Heart left ventricle (tissue), 16 donors: ENCODE measurements around the gene EML1. TPM values are rescaled to one million over a fixed set of nuclear protein-coding genes. Genes with fewer than 3 reads are reported as not detected.

ENCODE experiments used
- ATAC-seq, 4 donors: fragments of 200-7000 bp; cut with Tn5 transposase; one replicate each; pipeline ENCODE4 v1.9.1; 2020 to 2022; ENCODE audit warnings: moderate library complexity in 4 of 4, mild to moderate bottlenecking in 3 of 4, moderate number of reproducible peaks in 1 of 4
- DNase-seq, 5 donors: peaks; one replicate each; pipeline ENCODE4 v3.0.0-alpha.2; 2020
- H3K27ac ChIP-seq, 12 donors: fragments of 200-600 bp; sonication (generic) in 4 of 12; one replicate each; pipeline versions ENCODE4 v1.5.0 to v1.8.0; 2016 to 2022; ENCODE audit warnings: mild to moderate bottlenecking in 2 of 12
- H3K27me3 ChIP-seq, 9 donors: fragments of 200-600 bp; sonication (generic) in 2 of 9; one replicate each; pipeline versions ENCODE4 v1.5.1 to v1.8.0; 2016 to 2022; ENCODE audit warnings: mild to moderate bottlenecking in 3 of 9
- H3K36me3 ChIP-seq, 9 donors: fragments of 200-600 bp; sonication (generic) in 2 of 9; one replicate each; pipeline versions ENCODE4 v1.5.0 to v1.8.0; 2018 to 2022; ENCODE audit warnings: mild to moderate bottlenecking in 2 of 9
- H3K4me1 ChIP-seq, 12 donors: fragments of 200-600 bp; sonication (generic) in 4 of 12; one replicate each; pipeline versions ENCODE4 v1.5.0 to v1.8.0; 2016 to 2022; ENCODE audit warnings: mild to moderate bottlenecking in 3 of 12
- H3K4me3 ChIP-seq, 12 donors: fragments of 200-600 bp; sonication (generic) in 4 of 12; one replicate each; pipeline versions ENCODE4 v1.5.0 to v1.8.0; 2017 to 2022; ENCODE audit warnings: mild to moderate bottlenecking in 9 of 12, moderate library complexity in 4 of 12
- H3K9me3 ChIP-seq, 12 donors: fragments of 200-600 bp; sonication (generic) in 4 of 12; one replicate each; pipeline versions ENCODE4 v1.5.0 to v1.8.0; 2016 to 2022; ENCODE audit warnings: mild to moderate bottlenecking in 1 of 12
- POLR2A ChIP-seq, 2 donors: fragments of 450-650 bp; IDR thresholded peaks; one replicate each; pipeline ENCODE4 v1.6.1; 2017; ENCODE audit warnings: antibody characterized with exemption in 2 of 2, mild to moderate bottlenecking in 2 of 2, moderate library complexity in 2 of 2
- WGBS, 4 donors: extraction: QIAGEN DNeasy Blood & Tissue Kit in 2 of 4; methylation state at CpG; one replicate each; pipeline versions ENCODE4 v1.1.5 to v1.1.7; 2013 to 2018; 5-methylcytosine and 5-hydroxymethylcytosine counted together
- intact Hi-C, 10 donors: fragments of 100-400 bp; cut with DNase I; formaldehyde crosslinking; loops; one replicate each; pipeline versions ENCODE4 v1.11.1 to v1.14.2; 2022
- polyA plus RNA-seq, 2 donors: library from polyadenylated mRNA; stranded (reverse); fragments of 200-250 nt; gene quantifications; one replicate each; pipeline ENCODE4 v1.2.3, GENCODE V29; 2013
- total RNA-seq, 9 donors: library from RNA; depleted of rRNA in 2 of 9; stranded (reverse); fragments of >200 nt in 2 of 9; fragmentation: NEBNext Ultra II Directional in 3 of 9; extraction: Animal tissue kit (Norgen Biotek cat#: 25700) in 3 of 9; gene quantifications; one replicate each; pipeline versions ENCODE4 v1.1.0 to v1.2.4, GENCODE V29; 2016 to 2023
- TF ChIP-seq, protein P1 (sequence below), 12 donors: fragments of 200-600 bp; sonication (generic) in 4 of 12; IDR thresholded peaks; one replicate each; pipeline versions ENCODE4 v1.5.0 to v1.8.0; 2018 to 2022; ENCODE audit warnings: antibody characterized with exemption in 12 of 12, mild to moderate bottlenecking in 5 of 12
- donor health status: ischemic (EF 13 %, LVEDD 7.1; RV severe dilation, severe dysfunction).
- donor health status: healthy with polysubstance abuse.
- donor health status: DM: no; HTN: yes; CAD: no.
- donor health status: DM: no; HTN: no; CAD: no.
- donor health status: ischemic (EF 25% LVEDD 6.9; RV normal size, moderate dysfunction).
- donor health status: ischemic (EF 25% LVEDD 5.7; RV mildly dilated, moderate dysfunction).
- donor health status: healthy.
- donor health status: DM: yes; HTN: yes; CAD: no.
- donor health status: ischemic (EF 35%, LVEDD 5.7; RV mildly dilated, moderate dysfunction).
- donor health status: nonischemic (EF 11% LVEDD 7.7; RV severe dilation, severe dysfunction).
- donor health status: DM: yes; HTN: yes; CAD: no.
- donor health status: PGD.
- donor health status: ischemic (EF 29% LVEDD 5.4; RV normal size, mild dysfunction).
- donor health status: nonischemic (EF 23%, LVEDD 6.1; RV moderate dilation, normal function).

EML1 gene
- total and polyA plus RNA-seq, 11 donors: 7.4 to 49.7 (median 39.3) TPM

DNA sequence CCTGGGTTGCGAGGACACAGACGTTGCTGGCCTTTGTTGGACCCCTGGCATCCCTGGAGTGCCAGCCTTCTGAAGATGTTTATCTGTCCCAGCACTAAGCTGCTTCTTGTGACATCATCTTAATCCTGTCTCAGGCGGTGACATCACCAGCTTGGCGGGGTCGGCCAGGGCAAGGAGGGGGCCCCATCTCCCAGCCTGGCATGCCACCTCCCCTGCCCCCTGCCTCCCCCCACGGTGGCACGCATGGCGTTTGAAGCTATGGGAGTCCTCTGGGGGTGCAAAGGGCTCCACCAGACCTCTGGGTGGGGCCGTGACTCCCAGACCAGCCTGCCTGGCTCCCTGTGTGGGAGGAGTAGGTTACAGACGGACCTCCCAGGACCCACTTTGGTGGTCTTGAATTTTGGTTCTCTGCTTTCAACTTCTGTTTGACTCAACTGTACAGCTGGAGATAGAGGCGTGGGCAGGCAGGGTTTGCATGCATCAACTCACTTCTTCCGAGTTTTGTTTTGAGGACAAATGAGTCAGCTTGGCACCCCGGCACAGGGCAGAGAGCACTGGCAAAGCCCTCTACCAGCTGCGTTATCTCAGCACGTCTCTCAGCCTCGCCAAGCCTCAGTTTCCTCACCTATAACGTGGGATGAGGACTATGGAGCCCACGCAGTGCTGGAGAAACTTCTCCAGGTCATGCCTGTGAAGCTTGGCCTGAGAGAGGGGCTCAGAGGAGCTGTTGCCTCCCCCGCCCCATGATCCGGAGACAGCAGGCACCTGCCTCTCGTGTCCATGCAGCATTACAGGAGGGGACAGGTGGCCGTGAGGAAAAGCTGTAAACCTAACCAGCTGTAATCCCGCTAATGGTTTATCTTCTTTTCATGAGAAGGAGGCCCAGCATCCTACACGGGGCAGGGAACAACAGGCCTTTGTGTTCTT lies 38.8 kb upstream of the EML1 start:
- no peaks in the 10 kb centered on the region for H3K27me3 ChIP-seq
- WGBS, 4 donors: 82 to 87% (median 84%) methylated on average over 16 to 24 of the region's 24 CpGs
- intact Hi-C loops: loop anchor here in 1 of 10 donors (5.0 kb wide), 1 partner anchor 38 kb away; the partner anchor contains the start of gene EML1
- no peaks in the 10 kb centered on the region for H3K36me3 ChIP-seq
- DNase-seq (no peak), ATAC-seq (no peak)
- H3K4me1 ChIP-seq: peaks cover 17 to 84% (median 54%) of the 10 kb centered on the region in 12 donors
- H3K27ac ChIP-seq: peak overlapping the region in 5 of 12 donors; percentile 20 to 77 (median 47)
- no peaks in the 10 kb centered on the region for H3K9me3 ChIP-seq
- TF ChIP-seq, protein P1, sequence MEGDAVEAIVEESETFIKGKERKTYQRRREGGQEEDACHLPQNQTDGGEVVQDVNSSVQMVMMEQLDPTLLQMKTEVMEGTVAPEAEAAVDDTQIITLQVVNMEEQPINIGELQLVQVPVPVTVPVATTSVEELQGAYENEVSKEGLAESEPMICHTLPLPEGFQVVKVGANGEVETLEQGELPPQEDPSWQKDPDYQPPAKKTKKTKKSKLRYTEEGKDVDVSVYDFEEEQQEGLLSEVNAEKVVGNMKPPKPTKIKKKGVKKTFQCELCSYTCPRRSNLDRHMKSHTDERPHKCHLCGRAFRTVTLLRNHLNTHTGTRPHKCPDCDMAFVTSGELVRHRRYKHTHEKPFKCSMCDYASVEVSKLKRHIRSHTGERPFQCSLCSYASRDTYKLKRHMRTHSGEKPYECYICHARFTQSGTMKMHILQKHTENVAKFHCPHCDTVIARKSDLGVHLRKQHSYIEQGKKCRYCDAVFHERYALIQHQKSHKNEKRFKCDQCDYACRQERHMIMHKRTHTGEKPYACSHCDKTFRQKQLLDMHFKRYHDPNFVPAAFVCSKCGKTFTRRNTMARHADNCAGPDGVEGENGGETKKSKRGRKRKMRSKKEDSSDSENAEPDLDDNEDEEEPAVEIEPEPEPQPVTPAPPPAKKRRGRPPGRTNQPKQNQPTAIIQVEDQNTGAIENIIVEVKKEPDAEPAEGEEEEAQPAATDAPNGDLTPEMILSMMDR (IDR thresholded peaks at IDR 0.05): no peak
- H3K4me3 ChIP-seq: no peak overlapping the region

DNA sequence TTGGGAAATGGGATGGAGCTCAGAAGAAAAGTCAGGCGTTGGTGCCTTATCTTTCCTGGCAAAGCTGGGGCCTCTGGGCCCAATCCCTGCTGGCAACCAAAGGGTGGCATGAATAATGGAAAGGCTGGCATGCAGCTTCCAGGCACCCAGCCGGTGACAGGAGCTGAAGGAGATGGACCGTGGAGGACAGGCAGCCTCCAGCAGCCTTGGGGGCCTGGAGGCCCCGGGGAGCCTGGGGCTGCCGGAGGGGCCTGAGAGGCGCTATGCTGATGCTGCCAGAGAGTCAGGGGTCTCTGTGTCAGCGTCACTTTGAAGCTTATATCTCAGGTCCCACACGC lies 38.2 kb upstream of the EML1 start:
- no peak for TF ChIP-seq POLR2A (IDR thresholded peaks at IDR 0.05)
- TF ChIP-seq, protein P1 (IDR thresholded peaks at IDR 0.05): no peak
- H3K36me3 ChIP-seq: no peaks in the 10 kb centered on the region
- 40 to 77% (median 62%) methylated on average over 1 to 8 of the region's 8 CpGs for WGBS, 4 donors
- H3K27ac ChIP-seq: peak overlapping the region in 1 of 12 donors; percentile 61
- no peak overlapping the region for H3K4me3 ChIP-seq
- intact Hi-C loops: loop anchor here in 1 of 10 donors (5.0 kb wide), 1 partner anchor 37 kb away; the partner anchor contains the start of gene EML1
- peak in 1 of 5 donors; percentile 53 for DNase-seq
- no peaks in the 10 kb centered on the region for H3K9me3 ChIP-seq
- peak in 2 of 4 donors; percentile 5 to 44 for ATAC-seq
- H3K4me1 ChIP-seq: peaks cover 12 to 82% (median 51%) of the 10 kb centered on the region in 12 donors
- no peaks in the 10 kb centered on the region for H3K27me3 ChIP-seq

DNA sequence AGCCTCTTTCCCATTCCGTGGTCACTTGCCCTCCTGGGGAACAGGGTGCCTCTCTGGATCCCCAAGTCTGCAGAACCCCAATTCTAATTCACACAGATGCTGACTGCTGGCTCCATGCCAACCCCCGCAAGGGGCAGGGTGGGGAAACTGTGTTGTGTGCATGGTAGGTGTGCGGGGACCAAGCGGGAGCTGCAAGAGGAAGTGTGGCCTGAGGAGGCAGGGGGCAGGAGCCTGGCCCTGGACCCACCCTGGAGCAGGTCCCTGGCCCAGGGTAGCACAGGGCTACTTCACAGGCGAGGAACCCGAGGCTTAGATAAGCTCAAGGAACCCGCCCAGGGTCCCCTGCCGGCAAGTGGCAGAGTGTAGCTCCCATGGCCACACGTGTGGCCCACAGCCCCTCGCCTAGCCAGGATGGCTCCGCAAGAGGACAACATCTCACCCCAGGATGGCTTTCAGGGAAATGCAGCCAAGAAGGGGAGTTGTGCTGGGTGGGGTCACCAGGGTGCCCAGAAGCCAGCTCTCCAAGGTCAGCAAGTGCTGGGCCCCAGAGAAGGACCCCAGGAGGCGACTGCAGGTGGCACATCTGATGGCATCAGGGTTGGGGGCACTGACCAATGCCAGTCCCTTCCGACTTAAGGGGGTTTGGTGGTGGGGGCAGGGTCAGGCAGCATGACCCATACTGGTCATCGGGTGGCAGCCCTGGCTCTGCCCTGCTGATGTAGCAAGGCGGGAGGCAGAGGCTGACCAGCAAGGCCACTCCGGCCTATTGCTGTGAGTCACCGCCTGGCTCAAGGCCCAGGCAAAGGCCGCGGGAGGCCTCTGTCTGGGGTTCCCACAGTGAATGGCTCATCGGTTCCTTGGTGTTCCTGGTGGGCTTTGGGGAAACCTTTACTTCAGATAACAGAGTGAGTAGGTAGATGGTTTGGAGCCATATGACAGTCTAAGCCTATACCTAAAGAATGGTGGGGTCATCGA lies 37.3 kb upstream of the EML1 start:
- peaks cover 12 to 73% (median 48%) of the 10 kb centered on the region in 12 donors for H3K4me1 ChIP-seq
- H3K27ac ChIP-seq: peak overlapping the region in 6 of 12 donors; percentile 15 to 61 (median 34)
- ATAC-seq (peak; percentile 82 to 91 (median 88)), DNase-seq (peak; percentile 79 to 92 (median 89))
- no peak for TF ChIP-seq POLR2A (IDR thresholded peaks at IDR 0.05)
- TF ChIP-seq, protein P1 (IDR thresholded peaks at IDR 0.05): no peak
- WGBS, 4 donors: 47 to 57% (median 54%) methylated on average over 18 to 21 of the region's 21 CpGs
- H3K4me3 ChIP-seq: no peak overlapping the region
- H3K36me3 ChIP-seq: no peaks in the 10 kb centered on the region
- H3K9me3 ChIP-seq: no peaks in the 10 kb centered on the region
- intact Hi-C loops: loop anchor here in 1 of 10 donors (5.0 kb wide), 1 partner anchor 36 kb away; the partner anchor contains the start of gene EML1
- H3K27me3 ChIP-seq: no peaks in the 10 kb centered on the region
